ENCODE results near the gene SHISA4. TPM values are rescaled to one million over a fixed set of nuclear protein-coding genes. Genes with fewer than 3 reads are reported as not detected.

Gene SHISA4, protein sequence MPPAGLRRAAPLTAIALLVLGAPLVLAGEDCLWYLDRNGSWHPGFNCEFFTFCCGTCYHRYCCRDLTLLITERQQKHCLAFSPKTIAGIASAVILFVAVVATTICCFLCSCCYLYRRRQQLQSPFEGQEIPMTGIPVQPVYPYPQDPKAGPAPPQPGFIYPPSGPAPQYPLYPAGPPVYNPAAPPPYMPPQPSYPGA
- total RNA-seq (2022; extraction: Qiagen RNA extraction), result 11.2 to 16.9 TPM (median 16.0 TPM) in 5 replicates

DNA sequence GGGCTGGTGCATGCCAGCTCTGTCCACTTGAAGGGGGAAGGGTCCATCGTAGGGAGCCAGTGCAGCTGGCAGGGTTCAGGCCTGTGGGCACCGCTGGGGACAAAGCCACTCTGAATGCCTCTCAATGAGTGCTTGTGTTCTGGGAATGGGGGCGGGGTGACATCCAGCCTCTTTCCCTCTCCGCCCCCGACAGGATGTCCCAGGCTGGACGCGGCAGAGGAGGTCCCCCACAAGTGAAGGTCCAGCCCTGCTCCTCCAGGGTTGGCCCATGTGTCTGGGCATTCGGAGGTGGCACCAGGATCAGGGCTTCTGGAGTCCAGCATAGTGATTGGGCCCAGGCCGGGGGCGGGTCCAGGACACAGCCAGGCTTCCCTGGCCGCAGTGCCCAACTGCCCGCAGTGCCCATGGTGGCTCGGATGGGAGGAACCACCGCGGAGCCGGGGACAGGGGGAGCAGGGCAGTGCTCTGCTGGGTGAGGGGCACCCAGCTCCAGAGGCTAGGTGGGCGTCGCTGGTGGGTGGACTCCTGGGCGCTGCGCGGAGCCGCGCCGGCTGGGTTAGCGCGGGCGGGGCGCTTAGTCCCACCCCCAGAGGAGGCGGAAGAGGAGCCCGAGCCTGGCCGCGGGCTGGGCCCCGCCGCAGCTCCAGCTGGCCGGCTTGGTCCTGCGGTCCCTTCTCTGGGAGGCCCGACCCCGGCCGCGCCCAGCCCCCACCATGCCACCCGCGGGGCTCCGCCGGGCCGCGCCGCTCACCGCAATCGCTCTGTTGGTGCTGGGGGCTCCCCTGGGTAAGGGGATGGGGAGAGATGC, at the start of gene SHISA4:
TSS of gene SHISA4 (plus strand) at position 617 of the 808 bp plus-strand sequence. CDS start at position 714, 97 bp downstream.

Other genes starting within 250 kb of the SHISA4 start
- 25.9 to 45.1 TPM (median 43.0 TPM) in 5 replicates for gene IPO9, start 59.7 kb upstream of the SHISA4 start, total RNA-seq (2022; extraction: Qiagen RNA extraction)
- not detected in 5 replicates for gene LMOD1, start 57.6 kb downstream of the SHISA4 start, total RNA-seq (2022; extraction: Qiagen RNA extraction)
- gene TIMM17A, start 66.6 kb downstream of the SHISA4 start, total RNA-seq (2022; extraction: Qiagen RNA extraction), result 91.8 to 126 TPM (median 102 TPM) in 5 replicates
- gene RNPEP, start 93.8 kb downstream of the SHISA4 start, total RNA-seq (2022; extraction: Qiagen RNA extraction), result 85.2 to 89.4 TPM (median 87.7 TPM) in 5 replicates
- gene ELF3, start 121.7 kb downstream of the SHISA4 start, total RNA-seq (2022; extraction: Qiagen RNA extraction), result 112 to 157 TPM (median 146 TPM) in 5 replicates
- gene GPR37L1, start 234.0 kb downstream of the SHISA4 start, total RNA-seq (2022; extraction: Qiagen RNA extraction), result 0.13 to 0.30 TPM (median 0.14 TPM) in 5 replicates

All from A549 treated with Hydrocortisone at 1 μM for 4 hours (cell line).